Measurements from ENCODE around the gene PRR33.

GRCh38 chr11:1889224-1889930 is 2.3 kb downstream of the PRR33 start:
- no peak for TF ChIP-seq CTCF (IDR thresholded peaks at IDR 0.05; ENCODE audit: low read depth, low read length, poor library complexity, severe bottlenecking)
- TF ChIP-seq EZH2phosphoT487 (IDR thresholded peaks at IDR 0.05; ENCODE audit: borderline replicate concordance, low read length) = no peak
